HG03469 (cell line): ENCODE results near the gene TUBB8.
"Not testable (repeated sequence)": the region's sequence is repeated elsewhere in the genome, so short reads cannot be mapped to it uniquely, and the experiment has no call there.

Source experiments
- ATAC-seq: cut with Tn5 transposase; IDR thresholded peaks from one replicate; pipeline ENCODE4 v1.9.1; 2021; ENCODE audit warnings: mild to moderate bottlenecking, moderate library complexity, moderate number of reproducible peaks; ENCODE audit not compliant: unreplicated experiment

The TUBB8 gene

DNA sequence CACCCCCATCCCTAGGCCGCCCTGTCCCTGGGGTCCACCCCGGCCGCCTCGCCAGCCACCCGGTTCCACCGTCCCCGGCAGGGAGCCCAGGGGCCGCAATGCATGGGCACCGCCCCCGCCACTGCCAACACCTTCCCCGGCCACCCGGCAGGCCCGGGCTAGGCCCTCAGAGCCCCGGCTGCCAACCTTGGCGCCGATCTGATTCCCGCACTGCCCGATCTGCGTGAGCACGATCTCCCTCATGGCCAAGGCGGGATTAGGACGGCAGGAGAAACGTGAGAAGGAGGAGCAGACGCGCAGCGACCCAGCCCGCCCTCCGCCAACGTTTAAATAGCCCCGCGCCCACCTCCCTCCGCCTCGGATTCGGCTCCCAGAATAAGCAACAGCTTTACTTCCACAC, at the start of gene TUBB8:
TSS of gene TUBB8 (minus strand) at position 301 of the 400 bp plus-strand sequence. CDS start at position 243, 58 bp downstream.
- ATAC-seq, result no peak

DNA sequence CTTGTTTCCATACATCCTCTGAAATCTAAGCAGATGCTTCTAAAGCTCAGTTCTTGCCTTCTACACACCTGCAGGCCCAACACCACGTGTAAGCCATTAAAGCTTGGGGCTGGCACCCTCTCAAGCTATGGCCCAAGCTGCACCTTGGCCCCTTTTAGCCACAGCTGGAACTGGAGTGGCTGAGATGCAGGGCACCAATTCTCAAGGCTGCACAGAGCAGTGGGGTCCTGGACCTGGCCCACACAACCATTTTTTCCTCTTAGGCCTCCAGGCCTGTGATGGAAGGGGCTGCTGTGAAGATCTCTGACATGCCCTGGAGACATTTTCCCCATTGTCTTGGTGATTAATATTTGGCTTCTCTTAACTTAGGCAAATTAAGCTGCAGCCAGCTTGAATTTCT, 47.4 kb upstream of the TUBB8 start:
- no peak for ATAC-seq

DNA sequence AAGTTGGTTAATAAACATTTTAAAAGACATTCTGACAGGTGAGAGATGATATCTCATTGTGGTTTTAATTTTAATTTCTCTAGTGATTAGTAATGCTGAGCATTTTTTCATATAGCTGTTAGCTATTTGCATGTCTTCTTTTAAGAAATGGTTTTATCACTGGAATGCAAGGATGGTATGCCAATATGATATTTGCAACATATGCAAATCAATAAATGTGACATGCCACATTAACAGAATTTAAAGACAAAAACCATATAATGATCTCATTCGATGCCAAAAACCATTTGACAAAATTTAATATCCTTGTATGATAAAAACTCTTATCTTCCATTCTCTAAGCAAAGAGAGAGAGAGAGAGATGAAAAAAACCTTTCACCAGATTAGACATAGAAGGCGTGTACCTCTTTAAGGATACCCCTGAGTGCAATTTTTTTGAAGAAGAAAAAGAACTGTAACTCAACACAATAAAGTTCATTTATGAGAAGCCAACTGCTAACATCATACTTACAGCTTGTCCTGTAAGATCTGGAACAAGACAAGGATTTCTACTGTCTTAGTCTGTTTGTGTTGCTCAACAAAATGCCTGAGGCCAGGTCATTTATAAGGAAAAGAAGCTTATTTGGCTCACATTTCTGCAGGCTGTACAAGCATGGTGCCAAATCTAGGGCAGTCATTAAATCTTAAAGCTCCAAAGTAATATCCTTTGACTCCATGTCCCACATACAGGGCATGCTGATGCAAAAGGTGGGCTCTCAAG, 46.4 kb upstream of the TUBB8 start:
- ATAC-seq, result no peak

DNA sequence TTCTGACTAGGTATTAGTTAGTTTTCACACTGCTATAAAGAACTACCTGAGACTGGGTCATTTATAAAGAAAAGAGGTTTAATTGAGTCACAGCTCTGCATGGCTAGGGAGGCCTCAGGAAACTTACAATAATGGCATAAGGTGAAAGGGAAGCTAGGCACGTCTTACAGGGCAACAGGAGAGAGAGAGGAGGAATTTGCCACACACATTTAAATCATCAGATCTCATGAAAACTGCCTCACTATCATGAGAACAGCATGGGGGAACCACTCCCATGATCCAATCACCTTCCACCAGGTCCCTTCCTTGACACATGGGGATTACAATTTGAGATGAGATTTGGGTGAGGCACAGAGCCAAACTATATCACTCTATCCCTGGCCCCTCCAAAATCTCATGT, 45.5 kb upstream of the TUBB8 start:
- no peak for ATAC-seq

DNA sequence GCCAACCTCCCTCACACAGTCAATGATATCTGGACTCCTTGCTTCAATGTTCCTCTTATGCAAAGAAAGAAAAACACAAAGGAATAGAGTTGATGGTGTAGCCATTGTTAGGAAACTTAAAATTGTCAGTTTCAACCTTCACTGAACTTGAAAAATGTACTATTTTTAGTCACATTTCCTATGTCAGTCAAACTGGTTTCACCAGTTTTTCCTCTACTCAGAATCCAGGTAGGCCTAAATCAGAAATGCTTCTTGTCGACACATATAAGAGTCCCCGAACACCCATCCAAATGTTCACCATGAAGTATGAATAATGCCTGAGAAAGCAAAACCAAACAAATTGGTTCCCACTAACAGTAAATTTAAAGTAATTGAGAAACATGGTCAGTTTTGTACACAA, 43.8 kb upstream of the TUBB8 start:
- no peak for ATAC-seq

DNA sequence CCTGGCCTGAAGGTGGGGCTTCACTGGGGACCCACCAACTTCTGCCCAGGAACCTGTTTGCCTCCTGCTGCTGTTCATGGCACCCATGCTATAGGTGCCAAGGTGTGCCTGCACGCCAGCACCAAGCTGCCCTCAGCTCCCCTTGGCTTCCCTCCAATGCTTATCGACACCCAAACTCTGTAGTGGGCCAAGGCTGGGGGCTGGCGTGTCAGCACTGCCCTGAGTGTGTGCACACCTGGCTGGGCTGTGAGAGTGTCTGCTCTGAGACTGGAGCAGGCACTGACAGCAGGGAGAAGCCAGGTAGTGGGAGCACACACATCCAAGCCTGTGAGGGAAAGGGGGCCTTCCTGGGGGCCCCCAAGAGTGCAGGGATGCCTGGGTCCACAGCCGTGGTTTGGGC, 43.1 kb upstream of the TUBB8 start:
- ATAC-seq, result no peak

DNA sequence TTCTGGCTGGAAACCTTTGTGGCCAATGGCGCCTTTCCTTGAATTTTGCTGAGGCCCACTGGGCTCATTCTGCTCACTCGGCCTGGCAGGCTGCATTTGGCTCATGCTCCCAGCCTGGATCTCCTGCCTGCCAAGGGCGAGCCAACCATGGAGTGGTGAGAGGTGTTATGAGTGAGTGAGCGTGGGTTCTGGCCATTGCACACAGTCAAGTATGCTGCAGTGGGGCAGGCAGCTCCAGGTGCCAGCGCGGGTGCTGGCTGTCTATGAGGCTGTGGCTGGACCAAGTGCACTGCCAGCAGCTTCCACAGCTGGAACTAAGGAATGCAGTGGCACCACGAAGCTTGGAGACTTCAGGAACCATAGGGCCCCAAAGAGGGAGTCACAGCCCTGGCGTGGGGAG, 42.2 kb upstream of the TUBB8 start:
- no peak for ATAC-seq

DNA sequence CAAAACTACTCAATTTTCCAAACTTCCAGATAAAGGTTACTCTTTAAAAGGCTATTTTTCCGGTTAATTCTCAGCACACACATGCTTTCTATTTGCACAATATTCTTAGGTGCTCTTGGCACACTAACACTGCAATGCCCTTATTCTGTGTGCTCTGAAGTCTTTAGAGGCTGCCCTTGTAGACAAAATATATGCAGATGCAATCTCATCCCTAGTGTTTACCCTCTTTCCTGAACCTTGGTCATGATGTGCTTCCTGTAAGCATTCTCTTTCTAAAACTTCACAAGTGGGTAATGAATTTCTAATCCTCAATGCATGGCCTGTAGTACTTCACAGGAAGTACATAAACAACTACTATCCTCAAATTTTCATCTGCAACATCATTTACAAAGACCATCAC, 41.1 kb upstream of the TUBB8 start:
- no peak for ATAC-seq

DNA sequence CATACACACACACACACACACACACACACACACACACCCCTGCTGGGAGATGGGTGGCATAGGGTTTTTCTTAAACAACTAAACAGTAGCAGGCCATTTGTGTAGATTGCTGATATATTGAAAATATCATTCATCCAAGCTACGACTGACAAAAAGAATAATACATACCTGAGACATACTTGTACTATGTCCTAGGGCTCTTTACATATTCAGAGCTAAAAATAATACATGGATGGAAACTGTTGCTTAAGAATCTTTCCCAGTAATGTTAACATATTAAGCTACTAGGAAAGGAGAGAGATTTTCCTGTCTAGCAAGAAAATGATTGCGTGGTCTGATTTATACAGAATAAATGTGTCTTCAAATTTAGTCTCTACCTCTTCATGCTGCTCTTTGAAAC, 40.2 kb upstream of the TUBB8 start:
- ATAC-seq, result no peak

DNA sequence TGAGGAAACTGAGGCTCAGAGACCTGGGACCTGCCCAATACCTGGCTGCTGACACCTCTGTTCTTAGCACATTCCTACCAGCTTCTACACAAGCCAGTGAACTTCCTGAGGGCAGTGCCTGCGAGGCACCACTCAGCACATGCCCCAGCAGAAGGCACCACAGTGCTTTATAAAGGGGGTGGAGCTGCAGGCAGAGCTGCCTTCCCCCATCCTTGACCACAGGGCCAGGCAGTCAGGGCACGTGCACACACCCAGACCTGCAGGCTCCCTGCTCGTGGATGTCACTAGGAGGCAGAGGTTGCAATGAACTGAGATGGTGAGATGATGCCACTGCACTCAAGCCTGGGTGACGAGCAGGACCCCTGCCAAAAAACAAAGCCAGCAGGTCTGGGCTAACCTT, 39.2 kb upstream of the TUBB8 start:
- ATAC-seq, result no peak

DNA sequence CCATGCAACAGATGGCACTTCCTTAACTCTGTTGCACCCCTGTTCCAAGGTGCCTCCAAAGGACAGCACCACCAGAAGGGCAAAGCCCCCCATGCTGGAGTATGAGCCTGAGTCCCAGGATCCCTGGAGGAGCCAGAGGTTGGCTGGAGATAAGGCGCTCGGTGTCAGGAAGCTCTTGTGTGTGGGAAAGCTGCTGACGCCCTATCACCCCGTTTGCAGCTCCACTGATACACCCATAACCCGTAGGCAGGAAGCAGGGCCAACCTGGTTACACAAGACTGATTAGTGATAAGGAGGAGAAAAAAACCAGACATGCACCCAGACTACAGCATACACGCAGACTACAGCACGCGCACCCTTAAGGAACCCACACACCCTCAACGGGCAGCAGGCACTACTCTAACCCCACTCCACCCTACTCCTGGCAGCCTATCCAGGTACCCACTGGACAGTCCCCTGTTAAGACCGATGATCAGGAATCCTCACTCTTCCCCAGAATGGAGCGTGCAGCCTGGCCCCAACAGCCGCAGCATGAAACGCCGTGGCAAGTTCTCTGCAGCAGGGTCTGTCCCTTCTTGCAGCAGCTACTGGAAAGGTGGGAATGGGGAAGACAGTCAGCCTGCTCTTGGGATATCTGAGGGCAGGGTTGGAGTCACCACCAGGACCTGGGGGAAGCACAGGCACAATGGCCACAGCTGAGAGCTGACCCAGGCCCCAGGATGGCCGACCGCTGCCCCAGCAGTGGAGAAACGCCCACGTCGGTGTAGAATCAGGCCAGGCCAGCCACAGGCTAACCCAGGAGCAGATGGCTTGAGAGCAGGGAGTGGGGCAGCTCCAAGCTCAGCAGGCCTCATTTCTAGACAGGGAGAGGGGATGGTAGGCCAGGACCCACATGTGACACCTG, 38.3 kb upstream of the TUBB8 start:
- no peak for ATAC-seq

DNA sequence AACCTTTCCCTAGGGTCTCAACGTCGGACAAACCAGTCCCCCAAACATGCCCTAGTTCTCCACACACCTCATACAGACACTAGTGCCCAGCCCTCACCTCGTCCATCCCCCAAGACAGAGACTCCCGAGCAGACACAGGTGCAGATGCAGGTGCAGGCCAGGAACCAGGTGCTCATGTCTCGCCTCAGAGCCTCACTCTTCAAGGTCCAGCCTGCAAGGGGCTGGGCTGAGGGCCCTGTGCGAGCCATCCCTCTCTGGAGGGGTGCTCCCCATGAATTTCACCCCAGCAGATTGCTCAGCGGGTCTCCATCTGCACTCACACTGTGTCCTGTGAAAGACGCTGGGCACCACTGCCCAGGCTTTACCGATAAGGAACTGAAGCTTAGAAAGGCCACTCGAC, 36.9 kb upstream of the TUBB8 start:
- no peak for ATAC-seq

DNA sequence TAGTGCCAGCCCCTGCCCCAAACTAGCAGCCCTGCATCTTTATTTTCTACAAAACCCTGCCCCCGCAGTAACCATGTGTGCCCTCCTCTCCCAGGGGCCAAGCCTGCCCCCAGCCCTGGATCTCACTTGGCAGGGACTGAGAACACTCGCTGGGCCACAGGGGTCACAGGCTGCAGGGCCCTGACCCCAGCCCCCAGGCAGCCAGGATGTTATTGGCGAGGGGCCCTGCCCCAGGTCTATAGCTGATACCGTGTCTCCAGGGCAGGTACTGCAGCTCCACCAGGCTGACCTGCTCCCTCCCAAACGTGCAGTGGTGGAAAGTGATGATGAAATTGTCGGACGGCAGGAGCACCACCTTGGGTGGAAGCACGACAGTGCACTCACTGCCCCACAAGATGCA, 35.9 kb upstream of the TUBB8 start:
- ATAC-seq, result no peak

DNA sequence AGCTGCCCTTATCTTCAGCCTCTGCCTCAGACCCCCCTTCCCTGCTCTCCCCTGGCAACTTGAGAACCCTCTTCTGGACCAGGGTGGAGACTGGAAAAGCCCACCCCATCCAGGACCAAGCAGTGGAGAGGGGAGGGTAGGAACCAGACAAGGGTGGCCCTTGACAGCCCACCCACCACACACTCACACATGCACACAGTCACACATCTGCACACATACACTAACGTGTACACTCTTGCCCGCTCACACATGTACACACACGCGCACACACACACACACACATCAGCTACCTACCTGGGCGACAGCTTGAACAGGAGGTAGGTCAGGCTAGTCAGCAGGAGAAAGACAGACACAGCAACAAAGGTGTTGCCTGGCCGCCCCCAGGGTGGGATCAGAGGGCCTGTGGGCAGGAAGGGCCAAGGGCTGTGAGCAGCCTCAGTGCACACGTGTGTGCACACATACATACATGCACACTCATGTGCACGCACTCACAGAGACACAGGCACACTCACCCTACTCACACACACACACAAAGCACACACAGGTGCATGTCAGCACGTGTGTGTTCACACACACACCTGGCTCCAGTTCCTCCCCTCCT, 34.9 kb upstream of the TUBB8 start:
- no peak for ATAC-seq

DNA sequence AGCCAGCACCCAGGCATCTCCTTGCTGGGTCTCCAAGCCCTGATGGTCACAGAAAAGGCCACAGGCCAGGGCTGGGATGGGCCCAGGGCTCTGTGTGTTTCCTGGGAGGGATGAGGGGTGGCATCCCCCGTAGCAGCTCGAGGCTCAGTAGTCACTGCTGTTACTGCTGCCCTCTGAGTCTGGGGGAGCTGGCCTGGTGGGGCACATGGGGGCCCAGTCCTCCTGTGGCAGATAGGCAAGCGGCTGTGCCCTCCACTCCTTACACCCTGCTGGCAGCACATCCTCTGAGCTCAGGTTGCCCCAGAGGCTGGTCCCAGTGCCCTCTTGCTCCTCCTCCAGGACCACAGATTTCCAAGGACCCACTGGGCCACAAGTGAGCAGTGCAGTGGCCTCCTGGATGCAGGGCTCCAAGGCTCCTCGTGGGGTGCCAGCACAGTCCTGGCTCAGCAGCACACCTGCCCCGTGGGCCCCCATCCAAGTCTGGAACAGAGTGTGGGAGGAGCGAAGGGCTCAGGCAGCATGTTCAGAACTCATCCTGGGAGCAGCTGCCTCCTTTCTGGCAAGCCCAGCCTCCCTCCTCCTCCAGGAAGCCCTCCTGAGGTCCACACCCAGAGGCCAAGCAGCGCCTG, 31.5 kb upstream of the TUBB8 start:
- no peak for ATAC-seq

DNA sequence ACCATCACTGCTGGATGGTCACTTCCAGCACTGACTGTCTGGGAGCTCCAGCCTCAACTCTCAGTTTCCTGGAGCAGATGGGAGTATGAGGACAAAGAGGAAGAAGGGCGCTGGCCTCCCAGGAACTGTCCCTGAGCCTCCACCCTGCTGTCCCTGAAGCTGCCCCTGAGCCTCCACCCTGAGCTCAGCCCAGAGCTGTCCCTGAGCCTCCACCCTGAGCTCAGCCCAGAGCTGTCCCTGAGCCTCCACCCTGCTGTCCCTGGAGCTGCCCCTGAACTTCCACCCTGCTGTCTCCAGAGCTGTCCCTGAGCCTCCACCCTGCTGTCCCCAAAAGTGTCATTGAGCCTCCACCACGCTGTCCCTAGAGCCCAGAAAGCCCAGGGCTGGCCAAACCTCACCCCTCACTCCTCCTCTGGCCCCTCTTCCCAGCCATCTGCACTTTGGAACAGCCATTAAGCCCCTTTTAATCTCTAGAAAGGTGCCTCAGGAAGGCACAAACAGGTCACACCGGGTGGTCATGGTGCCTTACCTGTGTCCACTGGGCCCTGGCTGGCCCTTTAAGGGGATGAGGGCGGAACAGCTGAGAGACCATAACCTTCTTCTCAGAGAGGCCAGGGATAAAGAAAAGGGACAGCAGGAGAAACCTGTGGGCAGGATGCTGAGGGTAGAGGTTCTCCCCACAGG, 30.6 kb upstream of the TUBB8 start:
- ATAC-seq, result no peak

DNA sequence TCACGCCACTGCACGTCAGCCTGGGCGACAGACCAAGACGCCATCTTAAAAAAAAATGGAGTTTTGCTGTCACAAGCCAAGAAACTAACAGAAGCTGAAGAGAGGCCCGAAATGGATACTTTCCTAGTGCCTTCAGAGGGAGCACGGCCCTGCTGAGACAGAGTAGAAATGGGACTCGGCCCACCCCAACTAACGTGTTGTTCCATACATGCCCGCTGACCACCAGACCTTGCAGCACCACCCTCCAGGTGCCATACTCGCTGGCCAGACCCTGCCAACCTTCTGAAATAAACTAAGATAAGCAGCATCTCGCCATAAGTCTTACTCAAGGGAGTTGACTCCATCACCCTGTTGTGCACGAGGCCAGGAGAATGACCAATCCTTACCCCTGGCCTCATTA, 29.5 kb upstream of the TUBB8 start:
- no peak for ATAC-seq

DNA sequence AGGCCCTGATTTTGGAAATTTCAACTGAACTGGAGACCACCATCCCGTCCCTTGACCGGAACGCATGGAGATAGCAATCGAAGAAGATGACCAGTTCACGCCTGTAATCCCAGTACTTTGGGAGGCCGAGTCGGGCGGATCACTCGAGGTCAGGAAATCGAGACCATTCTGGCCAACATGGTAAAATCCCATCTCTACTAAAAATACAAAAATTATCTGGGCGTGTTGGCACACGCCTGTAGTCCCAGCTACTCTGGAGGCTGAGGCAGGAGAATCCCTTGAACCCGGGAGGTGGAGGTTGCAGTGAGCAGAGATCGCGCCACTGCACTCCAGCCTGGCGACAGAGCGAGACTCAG, 25.1 kb upstream of the TUBB8 start:
- ATAC-seq, result not testable (repeated sequence)

DNA sequence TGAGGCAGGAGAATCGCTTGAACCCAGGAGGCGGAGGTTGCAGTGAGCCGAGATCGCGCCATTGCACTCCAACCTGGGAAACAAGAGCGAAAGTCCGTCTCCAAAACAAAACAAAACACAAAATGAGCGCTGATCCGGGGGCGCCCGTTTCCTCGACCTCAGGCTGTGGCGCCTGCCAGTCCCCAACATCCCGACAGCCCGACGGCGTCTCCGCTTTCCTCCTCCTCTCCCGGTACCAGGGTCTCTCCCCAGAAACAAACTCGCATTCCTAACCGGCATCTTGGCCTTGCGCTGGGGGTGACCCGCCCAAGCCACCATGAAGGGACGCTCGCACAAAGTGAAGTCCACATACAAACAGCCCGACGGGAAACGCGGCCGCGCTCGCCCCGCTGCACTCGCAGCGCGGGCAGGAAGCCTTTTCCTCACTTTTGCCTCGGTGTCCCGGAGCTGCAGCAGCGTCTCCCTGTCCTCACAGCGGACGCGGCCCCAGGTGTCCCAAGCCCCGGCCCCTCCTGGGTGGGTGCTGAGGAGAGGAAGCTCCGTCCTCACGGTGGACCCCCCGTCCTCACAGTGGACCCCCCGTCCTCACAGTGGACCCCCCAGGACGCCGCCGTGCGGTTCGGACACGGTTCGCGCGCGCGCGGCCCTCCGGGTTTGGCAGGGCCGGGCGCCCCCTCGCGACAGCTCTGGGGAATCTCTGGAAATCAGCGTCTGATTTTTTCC, 24.6 kb upstream of the TUBB8 start:
- not testable (repeated sequence) for ATAC-seq

DNA sequence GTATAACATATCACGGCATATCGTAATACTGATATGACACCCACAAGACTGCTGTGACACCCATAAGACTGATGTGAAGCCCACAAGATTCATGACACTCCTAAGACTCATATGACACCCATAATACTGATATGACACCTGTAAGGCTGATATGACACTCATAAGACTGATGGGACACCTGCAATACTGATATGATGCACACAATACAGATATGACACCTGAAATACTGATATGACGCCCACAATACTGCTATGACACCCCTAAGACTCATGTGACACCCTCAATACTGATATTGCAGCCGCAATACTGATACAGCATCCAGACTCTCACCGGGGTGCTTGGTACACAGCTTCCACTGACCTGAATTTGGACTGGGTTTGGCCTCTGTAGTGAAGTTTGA, 19.1 kb upstream of the TUBB8 start:
- not testable (repeated sequence) for ATAC-seq
